OCI-LY1 (cell line): ENCODE measurements around the gene DGCR6L.
"Not testable (repeated sequence)": the region's sequence is repeated elsewhere in the genome, so short reads cannot be mapped to it uniquely, and the experiment has no call there.

ENCODE experiments used
- CTCF ChIP-seq: fragments of 200-600 bp; sonication (generic), shearing (Covaris generic); IDR thresholded peaks from 2 replicates; pipeline ENCODE4 v1.5.1; 2017; ENCODE audit warnings: mild to moderate bottlenecking, antibody characterized with exemption, low read length, moderate library complexity, mixed read lengths
- EZH2 ChIP-seq: fragments of 200-600 bp; sonication (generic), shearing (Covaris generic); IDR thresholded peaks from 2 replicates; pipeline ENCODE4 v1.8.0; 2017; ENCODE audit warnings: borderline replicate concordance, mixed run types, mild to moderate bottlenecking, antibody characterized with exemption, low read length, moderate library complexity, mixed read lengths

- not testable (repeated sequence) for TF ChIP-seq CTCF, EZH2
Observed at GRCh38 chr22:20314741-20315336, 5.0 kb downstream of the DGCR6L start.
